Activated T-helper 2 cell treated with anti-CD3 and anti-CD28 coated beads, Interferon-gamma antibody, Interleukin-2, Interleukin-4, amounts not matched to agents 10 μg/mL and 5 μg/mL and 100 μg/mL, durations not matched to agents 14 hours and 24 hours and 36 hours (primary cell): ENCODE results near the gene TDRD9. TPM values are rescaled to one million over a fixed set of nuclear protein-coding genes. Genes with fewer than 3 reads are reported as not detected.

Experiments used
- DNase-seq: peaks from one replicate; pipeline ENCODE4 v3.0.0; 2021; ENCODE audit warnings: low spot score
- H3K27ac Mint-ChIP-seq: one replicate; pipeline ENCODE4 v1.8.0; 2021; ENCODE audit warnings: mixed read lengths
- H3K27me3 Mint-ChIP-seq: one replicate; pipeline ENCODE4 v1.8.0; 2021; ENCODE audit warnings: low read depth, mixed read lengths
- H3K36me3 Mint-ChIP-seq: one replicate; pipeline ENCODE4 v1.8.0; 2021; ENCODE audit warnings: low read depth, mixed read lengths
- H3K4me1 Mint-ChIP-seq: one replicate; pipeline ENCODE4 v1.8.0; 2021; ENCODE audit warnings: low read depth, mixed read lengths
- H3K4me3 Mint-ChIP-seq: one replicate; pipeline ENCODE4 v1.8.0; 2021; ENCODE audit warnings: low read depth, mild to moderate bottlenecking, moderate library complexity, mixed read lengths
- H3K9me3 Mint-ChIP-seq: one replicate; pipeline ENCODE4 v1.8.0; 2021; ENCODE audit warnings: mixed read lengths
- intact Hi-C: fragments of 100-400 bp; cut with micrococcal nuclease; formaldehyde crosslinking; loops from one replicate; pipeline ENCODE4 v1.15.1; 2023
- total RNA-seq: library from RNA; stranded (reverse); gene quantifications from 2 replicates; pipeline ENCODE4 v1.2.3, GENCODE V29; 2022

Gene TDRD9
- total RNA-seq, 1 donor from 2014 or later = not detected

DNA sequence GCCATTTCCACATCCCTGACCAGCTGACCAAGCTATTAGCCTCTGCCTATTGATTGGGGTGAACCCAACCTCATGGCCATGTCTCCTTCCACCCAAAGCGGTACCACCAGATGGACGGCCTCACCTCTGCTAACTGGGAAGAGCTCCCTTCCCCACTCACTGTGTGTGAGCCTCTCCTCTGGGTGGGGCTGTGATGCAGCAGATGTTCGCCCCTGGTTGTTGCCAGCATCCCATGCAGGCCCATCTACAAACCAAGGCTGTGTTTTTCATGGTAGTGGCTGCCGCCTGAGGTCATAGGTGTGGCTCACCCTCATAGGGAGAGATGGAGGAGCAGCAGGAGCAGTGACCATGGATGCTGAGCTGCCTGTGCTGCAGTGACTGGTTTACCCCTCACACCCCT lies 61.7 kb downstream of the TDRD9 start:
- intact Hi-C loops = no loop called here
- no peak for DNase-seq
- H3K4me3 Mint-ChIP-seq = no peak overlapping the region
- no peaks in the 10 kb centered on the region for H3K4me1 Mint-ChIP-seq
- H3K27me3 Mint-ChIP-seq = peaks cover 12% of the 10 kb centered on the region
- H3K9me3 Mint-ChIP-seq = peaks cover 7% of the 10 kb centered on the region
- no peak overlapping the region for H3K27ac Mint-ChIP-seq
- H3K36me3 Mint-ChIP-seq = no peaks in the 10 kb centered on the region

DNA sequence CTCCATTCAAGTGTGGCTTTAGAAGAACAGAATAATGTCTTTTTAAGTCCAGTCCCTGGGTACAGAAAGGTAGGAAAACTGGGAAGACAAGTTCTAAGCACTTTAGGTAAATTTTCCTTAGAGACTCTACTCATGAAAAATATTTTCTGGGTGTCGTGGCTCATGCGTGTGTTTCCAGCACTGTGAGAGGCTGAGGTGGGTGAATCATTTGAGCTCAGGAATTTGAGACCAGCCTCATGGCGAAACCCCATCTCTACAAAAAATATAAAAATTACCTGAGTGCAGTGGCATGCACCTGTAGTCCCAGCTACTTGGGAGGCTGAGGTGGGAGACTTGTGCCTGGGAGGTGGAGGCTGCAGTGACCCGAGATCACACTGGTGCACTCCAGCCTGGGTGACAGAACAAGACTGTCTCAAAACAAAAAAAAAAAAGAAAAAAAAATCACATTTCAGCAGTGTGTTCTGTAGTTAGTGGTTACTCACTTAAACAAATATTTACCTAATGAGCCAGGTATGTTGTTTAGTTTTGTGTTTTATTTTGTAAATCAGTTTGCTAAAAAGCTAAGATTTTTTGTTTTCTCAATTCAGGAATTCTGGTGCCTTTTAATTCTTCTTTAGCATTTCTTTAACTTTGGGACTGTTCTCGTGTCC lies 66.4 kb downstream of the TDRD9 start:
- Mint-ChIP-seq H3K9me3 (no peaks in the 10 kb centered on the region), H3K36me3 (no peaks in the 10 kb centered on the region), H3K4me1 (no peaks in the 10 kb centered on the region), H3K27ac (no peak overlapping the region), H3K4me3 (no peak overlapping the region), H3K27me3 (peaks cover 6% of the 10 kb centered on the region)
- DNase-seq = no peak
- intact Hi-C loops = no loop called here

DNA sequence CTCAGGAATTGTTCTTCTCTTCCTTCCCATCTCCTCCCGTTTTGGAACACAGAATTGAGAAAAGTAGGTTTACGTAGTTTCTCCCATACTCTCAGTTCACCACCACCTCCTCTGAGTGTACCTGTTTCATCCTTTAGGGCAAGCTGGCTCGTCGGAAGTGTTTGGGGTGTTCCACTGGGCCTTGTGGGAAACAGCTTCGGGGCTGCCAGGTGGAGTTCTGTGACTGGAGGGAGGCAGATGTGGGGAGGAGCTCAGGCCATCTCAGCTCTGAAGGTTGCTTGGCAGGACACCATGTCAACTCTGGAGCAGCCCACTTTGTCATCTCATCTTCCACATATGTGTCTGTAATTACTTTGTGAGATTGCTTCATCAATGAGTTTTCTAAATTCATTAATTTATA lies 67.6 kb downstream of the TDRD9 start:
- DNase-seq = no peak
- no peaks in the 10 kb centered on the region for H3K36me3 Mint-ChIP-seq
- H3K27me3 Mint-ChIP-seq = peaks cover 6% of the 10 kb centered on the region
- H3K9me3 Mint-ChIP-seq = no peaks in the 10 kb centered on the region
- no peak overlapping the region for H3K4me3 Mint-ChIP-seq
- H3K27ac Mint-ChIP-seq = no peak overlapping the region
- H3K4me1 Mint-ChIP-seq = no peaks in the 10 kb centered on the region
- intact Hi-C loops = no loop called here

DNA sequence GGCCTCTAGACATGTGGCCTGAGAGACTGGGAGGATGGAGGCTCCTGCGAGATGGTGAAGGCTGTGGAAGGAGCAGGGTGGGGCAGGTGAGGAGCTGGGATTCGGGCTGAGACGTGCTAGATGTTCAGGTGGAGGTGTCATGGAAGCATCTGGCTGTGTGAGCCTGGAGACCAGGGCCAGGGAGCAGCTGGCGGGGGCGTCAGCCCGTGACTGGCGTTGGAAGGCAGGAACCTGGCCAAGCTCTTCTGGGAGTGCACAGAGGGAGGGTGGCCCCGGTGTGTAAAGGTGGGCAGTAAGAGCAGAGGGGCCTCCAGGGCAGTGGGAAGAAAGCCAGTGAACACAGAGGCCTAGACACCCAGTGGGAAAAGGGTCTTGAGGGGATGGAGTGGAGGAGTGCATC lies 69.1 kb downstream of the TDRD9 start:
- H3K27me3 Mint-ChIP-seq = peaks cover 10% of the 10 kb centered on the region
- H3K27ac Mint-ChIP-seq = no peak overlapping the region
- no peaks in the 10 kb centered on the region for H3K4me1 Mint-ChIP-seq
- no peak overlapping the region for H3K4me3 Mint-ChIP-seq
- DNase-seq = no peak
- no peaks in the 10 kb centered on the region for H3K9me3 Mint-ChIP-seq
- intact Hi-C loops = no loop called here
- no peaks in the 10 kb centered on the region for H3K36me3 Mint-ChIP-seq

DNA sequence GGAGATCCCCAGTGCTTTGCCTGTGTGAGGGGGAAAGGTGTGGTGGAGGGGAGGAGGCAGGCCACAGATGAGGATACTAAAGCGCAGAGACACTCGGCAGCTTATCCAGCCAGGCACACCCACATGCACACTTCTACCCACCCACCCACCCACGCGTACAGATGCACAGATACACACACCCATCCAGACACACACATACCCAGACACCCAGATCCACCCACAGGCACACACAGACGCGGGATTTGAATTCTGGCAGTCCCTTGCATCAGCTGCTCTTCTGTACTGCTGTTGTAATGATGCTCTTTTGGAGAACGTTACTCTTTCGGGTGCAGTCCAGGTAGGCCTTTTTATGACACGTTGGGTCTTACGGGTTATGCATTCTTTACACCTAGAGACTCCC lies 69.8 kb downstream of the TDRD9 start:
- intact Hi-C loops = no loop called here

DNA sequence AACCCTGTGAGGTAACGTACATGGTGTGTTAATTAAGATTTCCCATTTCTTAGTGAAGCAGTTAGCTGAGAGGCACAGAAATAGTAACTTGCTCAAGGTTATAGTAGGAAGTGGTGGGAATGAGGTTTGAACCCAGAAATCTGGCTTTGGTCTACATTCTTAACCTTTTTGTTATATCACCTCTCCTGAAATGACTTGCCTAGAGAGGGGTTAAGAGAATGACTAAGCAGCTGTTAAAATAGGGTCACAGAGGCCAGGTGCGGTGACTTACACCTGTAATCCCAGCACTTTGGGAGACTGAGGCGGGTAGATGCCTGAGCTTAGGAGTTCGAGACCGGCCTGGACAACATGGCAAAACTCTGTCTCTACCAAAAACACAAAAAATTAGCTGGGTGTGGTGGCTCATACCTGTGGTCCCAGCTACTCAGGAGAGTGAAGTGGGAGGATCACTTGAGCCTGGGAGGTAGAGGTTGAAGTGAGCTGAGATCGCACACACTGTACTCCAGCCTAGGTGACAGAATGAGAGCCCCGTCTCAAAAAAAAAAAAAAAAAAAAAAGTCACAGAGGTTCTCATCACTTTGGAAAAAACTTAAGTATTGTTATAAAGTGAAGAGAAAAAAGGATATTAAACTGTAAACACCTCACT lies 71.7 kb downstream of the TDRD9 start:
- Mint-ChIP-seq H3K27me3 (peaks cover 8% of the 10 kb centered on the region), H3K36me3 (no peaks in the 10 kb centered on the region), H3K4me1 (no peaks in the 10 kb centered on the region), H3K27ac (no peak overlapping the region), H3K9me3 (no peaks in the 10 kb centered on the region), H3K4me3 (no peak overlapping the region)
- DNase-seq = no peak
- intact Hi-C loops = no loop called here

More for the DNA sequence above, 69.8 kb downstream of the TDRD9 start:
- H3K27ac Mint-ChIP-seq = no peak overlapping the region
- DNase-seq = no peak
- no peak overlapping the region for H3K4me3 Mint-ChIP-seq
- H3K9me3 Mint-ChIP-seq = no peaks in the 10 kb centered on the region
- H3K36me3 Mint-ChIP-seq = no peaks in the 10 kb centered on the region
- no peaks in the 10 kb centered on the region for H3K4me1 Mint-ChIP-seq
- peaks cover 10% of the 10 kb centered on the region for H3K27me3 Mint-ChIP-seq

DNA sequence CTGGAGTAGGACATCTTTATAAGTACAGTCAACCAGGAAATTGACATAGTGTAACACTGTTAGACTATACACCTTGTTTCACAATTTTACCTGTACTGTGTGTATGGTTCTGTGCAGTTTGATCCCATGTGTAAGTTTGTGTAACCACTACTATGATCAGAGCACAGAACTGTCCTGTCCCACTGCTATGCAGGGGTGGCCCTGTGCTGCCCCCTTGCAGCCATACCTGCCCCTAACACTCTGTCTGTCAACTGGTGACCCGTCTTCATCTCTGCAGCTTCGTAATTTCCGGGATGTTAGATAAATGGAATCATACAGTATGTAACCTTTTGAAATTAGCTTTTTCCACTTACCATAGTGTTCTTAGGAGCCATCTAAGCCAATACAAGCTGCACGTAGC lies 72.7 kb downstream of the TDRD9 start:
- Mint-ChIP-seq H3K9me3 (no peaks in the 10 kb centered on the region), H3K27me3 (peaks cover 8% of the 10 kb centered on the region), H3K36me3 (no peaks in the 10 kb centered on the region), H3K27ac (no peak overlapping the region), H3K4me1 (no peaks in the 10 kb centered on the region), H3K4me3 (no peak overlapping the region)
- DNase-seq = no peak
- intact Hi-C loops = no loop called here

DNA sequence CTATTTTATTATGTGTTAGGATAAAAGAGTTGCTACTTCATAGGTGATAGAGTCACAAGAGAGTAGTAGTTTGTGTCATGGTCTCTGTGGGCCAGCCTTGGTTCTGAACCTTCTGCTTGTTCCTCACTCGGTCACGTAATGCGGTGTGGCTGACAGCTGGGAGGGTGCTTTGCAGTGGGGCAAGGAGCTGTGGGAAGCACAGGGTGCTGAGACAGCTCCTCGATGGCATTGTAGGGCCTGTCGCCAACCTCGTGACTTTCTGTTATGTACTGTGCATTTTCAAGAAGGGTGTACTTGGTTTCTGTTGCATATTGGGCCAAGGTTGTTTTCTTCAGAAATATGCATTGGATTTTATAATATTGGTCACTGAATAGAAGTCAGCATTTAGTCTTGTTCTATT lies 75.4 kb downstream of the TDRD9 start:
- no peak for DNase-seq
- Mint-ChIP-seq H3K27me3 (peaks cover 11% of the 10 kb centered on the region), H3K36me3 (no peaks in the 10 kb centered on the region), H3K4me1 (no peaks in the 10 kb centered on the region), H3K9me3 (no peaks in the 10 kb centered on the region), H3K4me3 (no peak overlapping the region), H3K27ac (no peak overlapping the region)
- intact Hi-C loops = no loop called here

DNA sequence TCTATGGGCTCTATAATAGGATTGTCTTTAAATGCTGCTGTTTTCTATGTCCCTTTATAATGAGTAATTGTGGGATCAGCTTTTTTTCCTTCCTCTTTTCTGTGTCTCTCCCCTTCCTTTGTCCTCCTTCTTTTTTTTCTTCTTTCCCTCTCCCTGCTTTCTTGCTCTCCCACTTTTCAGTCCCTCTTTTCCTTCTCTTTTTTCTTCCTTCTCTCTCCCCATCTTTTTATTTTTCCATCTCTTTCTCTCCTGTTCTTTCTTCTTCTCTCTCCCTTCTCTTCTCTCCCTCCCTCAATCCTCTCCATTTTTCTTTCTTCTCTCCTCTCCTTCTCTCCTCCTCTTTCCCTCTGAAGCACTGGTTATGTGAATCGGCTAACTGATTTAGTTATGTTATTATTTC lies 76.6 kb downstream of the TDRD9 start:
- Mint-ChIP-seq H3K9me3 (no peaks in the 10 kb centered on the region), H3K27me3 (peaks cover 7% of the 10 kb centered on the region), H3K36me3 (no peaks in the 10 kb centered on the region), H3K4me1 (no peaks in the 10 kb centered on the region), H3K4me3 (no peak overlapping the region), H3K27ac (no peak overlapping the region)
- intact Hi-C loops = no loop called here
- DNase-seq = no peak

DNA sequence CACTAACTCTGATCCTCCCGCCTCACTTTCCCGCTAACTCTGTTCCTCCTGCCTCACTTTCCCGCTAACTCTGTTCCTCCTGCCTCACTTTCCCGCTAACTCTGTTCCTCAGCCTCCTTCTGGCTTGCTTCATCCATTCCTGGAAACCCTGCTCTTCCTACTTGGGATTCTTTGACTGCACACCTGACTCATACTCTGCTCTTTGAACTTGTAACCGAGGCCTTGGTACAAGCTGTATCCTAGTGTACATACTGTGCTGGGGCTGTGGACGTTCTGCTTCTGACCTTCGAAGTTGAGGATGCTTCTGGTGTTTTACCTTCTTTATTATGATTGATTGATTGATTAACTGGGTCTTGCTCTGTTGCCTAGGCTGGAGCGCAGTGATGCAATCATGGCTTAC lies 77.2 kb downstream of the TDRD9 start:
- Mint-ChIP-seq H3K4me3 (no peak overlapping the region), H3K36me3 (no peaks in the 10 kb centered on the region), H3K9me3 (no peaks in the 10 kb centered on the region), H3K27ac (no peak overlapping the region), H3K27me3 (peaks cover 7% of the 10 kb centered on the region), H3K4me1 (no peaks in the 10 kb centered on the region)
- intact Hi-C loops = no loop called here
- DNase-seq = no peak

DNA sequence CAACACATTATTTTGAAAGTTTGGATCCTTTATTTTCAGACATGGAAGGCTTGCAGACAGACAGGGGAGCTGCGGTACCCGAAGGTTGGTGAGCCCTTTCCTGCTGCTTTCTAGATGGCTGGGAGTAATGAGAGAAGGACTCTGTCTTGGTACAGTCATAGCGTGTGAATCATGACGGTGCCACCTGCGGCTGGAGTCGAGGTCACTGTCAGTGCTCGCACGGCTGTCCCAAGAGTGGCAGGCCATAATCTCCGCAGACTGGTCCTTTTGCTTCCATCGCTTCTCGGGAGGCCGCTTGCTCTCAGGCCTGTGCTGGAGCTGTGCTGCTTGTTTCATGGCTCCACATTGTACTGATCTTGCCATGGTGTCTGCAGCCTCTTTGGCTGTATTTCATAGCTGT lies 78.9 kb downstream of the TDRD9 start:
- H3K4me3 Mint-ChIP-seq = no peak overlapping the region
- intact Hi-C loops = no loop called here
- no peaks in the 10 kb centered on the region for H3K4me1 Mint-ChIP-seq
- H3K27me3 Mint-ChIP-seq = peaks cover 6% of the 10 kb centered on the region
- no peaks in the 10 kb centered on the region for H3K36me3 Mint-ChIP-seq
- no peaks in the 10 kb centered on the region for H3K9me3 Mint-ChIP-seq
- H3K27ac Mint-ChIP-seq = no peak overlapping the region
- DNase-seq = no peak

DNA sequence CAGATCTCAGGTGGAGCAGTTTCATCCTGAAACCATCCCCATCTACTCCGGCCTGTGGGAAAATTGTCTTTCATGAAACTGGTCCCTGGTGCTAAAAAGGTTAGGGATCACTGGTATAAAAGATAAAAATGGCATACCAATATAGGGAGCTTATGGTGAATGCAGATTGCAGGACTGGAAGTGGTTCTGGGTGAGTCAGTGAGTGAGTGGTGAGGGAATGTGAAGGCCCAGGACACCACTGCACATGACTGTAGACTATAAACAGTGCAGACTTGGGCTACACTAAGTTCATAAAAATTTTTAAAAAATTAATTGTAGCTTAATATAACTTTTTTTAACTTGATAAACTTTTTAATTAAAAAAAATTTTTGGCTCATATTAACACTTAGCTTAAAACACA lies 81.0 kb downstream of the TDRD9 start:
- H3K4me3 Mint-ChIP-seq = no peak overlapping the region
- no peaks in the 10 kb centered on the region for H3K9me3 Mint-ChIP-seq
- no peak overlapping the region for H3K27ac Mint-ChIP-seq
- H3K36me3 Mint-ChIP-seq = no peaks in the 10 kb centered on the region
- H3K4me1 Mint-ChIP-seq = no peaks in the 10 kb centered on the region
- intact Hi-C loops = no loop called here
- DNase-seq = no peak
- peaks cover 3% of the 10 kb centered on the region for H3K27me3 Mint-ChIP-seq

DNA sequence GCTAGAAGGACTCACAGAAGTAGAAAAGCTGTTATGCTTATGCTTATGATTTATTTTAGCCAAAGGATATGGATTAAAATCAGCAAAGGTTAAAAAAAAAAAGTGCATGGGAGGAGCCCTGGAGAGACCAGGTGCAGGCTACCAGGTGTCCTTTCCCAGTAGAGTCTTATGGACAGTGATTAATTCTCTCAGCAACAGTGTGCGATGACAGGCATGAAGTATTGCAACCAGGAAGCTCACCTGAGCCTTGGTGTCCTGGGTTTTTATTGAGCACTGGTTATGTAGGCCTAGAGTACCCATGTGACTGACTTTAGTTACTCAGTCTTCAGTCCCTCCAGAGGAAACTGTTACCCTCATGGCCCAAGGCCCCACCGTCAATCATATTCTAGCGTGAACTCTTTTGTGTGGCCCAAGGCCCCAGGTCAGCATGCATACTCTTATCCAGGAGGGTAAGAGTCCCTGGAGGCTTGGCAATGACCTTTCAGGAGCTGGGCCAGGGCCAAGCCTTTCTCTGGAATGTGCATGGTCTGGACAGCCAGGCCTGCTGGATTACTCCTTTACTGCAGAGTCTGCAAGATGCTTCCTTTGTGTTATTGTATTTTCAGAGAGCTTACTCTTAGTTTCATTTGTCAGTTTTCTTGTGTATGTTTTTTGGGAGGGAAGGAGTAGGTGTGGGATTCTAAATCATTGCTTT lies 83.7 kb downstream of the TDRD9 start:
- intact Hi-C loops = no loop called here
- Mint-ChIP-seq H3K4me3 (no peak overlapping the region), H3K27me3 (peaks cover 3% of the 10 kb centered on the region), H3K9me3 (no peaks in the 10 kb centered on the region), H3K4me1 (no peaks in the 10 kb centered on the region), H3K27ac (no peak overlapping the region), H3K36me3 (no peaks in the 10 kb centered on the region)
- DNase-seq = no peak
